Neural cell (in vitro differentiated cells): Measurements from ENCODE around the gene PRRX1.

Experiments used
- CTCF ChIP-seq: fragments of 450-650 bp; IDR thresholded peaks from 2 replicates; pipeline ENCODE4 v1.5.1; 2014; ENCODE audit warnings: antibody characterized with exemption, mild to moderate bottlenecking, moderate library complexity; ENCODE audit not compliant: poor library complexity, severe bottlenecking
- POLR2AphosphoS5 ChIP-seq: IDR thresholded peaks from 2 replicates; pipeline ENCODE4 v1.6.1; 2012
- REST ChIP-seq: IDR thresholded peaks from 2 replicates; pipeline ENCODE4 v1.6.1; 2012; ENCODE audit warnings: borderline replicate concordance
- TAF1 ChIP-seq: IDR thresholded peaks from 2 replicates; pipeline ENCODE4 v1.6.1; 2012; ENCODE audit warnings: low read depth

GRCh38 chr1:170768929-170769328 lies 105.0 kb downstream of the PRRX1 start:
- no peak for TF ChIP-seq CTCF
- TF ChIP-seq TAF1: no peak
- TF ChIP-seq POLR2AphosphoS5: no peak
- TF ChIP-seq REST: no peak
